HG02840 (cell line): ENCODE results near the gene MRGPRX4.
"Not testable (repeated sequence)": the region's sequence is repeated elsewhere in the genome, so short reads cannot be mapped to it uniquely, and the experiment has no call there.

Experiments used
- ATAC-seq: cut with Tn5 transposase; IDR thresholded peaks from one replicate; pipeline ENCODE4 v1.9.1; 2021; ENCODE audit warnings: mild to moderate bottlenecking, moderate library complexity, moderate number of reproducible peaks; ENCODE audit not compliant: unreplicated experiment, low FRiP score

Gene MRGPRX4

GRCh38 chr11:18172666-18173065 is at the start of gene MRGPRX4:
Gene MRGPRX4, plus strand, starts transcription at chr11:18172837. Its CDS starts 420 bp downstream, at chr11:18173257.
- ATAC-seq, result no peak

- not testable (repeated sequence) for ATAC-seq
Measured at GRCh38 chr11:18131115-18131514, 41.5 kb upstream of the MRGPRX4 start.

- ATAC-seq, result no peak
Measured at GRCh38 chr11:18132341-18132740, 40.3 kb upstream of the MRGPRX4 start, which contains the start of gene MRGPRX3. Gene MRGPRX3, plus strand, starts transcription at chr11:18132571. Its CDS starts 4,632 bp downstream, at chr11:18137203.

DNA sequence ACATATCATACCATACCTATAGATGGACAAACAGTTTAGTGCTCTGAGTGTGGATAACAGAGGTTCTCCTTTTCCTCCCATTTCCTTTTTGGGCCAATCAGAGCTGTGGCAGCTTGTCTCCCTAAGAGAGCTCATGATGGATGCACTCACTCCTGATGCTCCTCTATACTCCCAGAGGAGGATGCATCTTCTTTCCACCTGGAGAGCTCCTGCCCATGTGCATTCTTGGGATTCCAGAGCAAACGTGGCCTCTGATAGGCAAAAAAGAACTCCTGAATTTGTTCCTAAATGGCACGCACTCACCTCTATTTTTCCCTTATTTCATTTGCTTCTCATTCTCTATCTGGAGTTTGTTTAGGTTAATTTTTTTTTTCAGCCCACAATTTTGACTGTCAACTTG is 37.3 kb upstream of the MRGPRX4 start:
- ATAC-seq, result no peak

GRCh38 chr11:18137186-18137800 is 35.3 kb upstream of the MRGPRX4 start:
- ATAC-seq, result no peak

- ATAC-seq, result no peak
Measured at GRCh38 chr11:18140145-18140544, 32.5 kb upstream of the MRGPRX4 start.

GRCh38 chr11:18144243-18144642 is 28.4 kb upstream of the MRGPRX4 start:
- no peak for ATAC-seq

DNA sequence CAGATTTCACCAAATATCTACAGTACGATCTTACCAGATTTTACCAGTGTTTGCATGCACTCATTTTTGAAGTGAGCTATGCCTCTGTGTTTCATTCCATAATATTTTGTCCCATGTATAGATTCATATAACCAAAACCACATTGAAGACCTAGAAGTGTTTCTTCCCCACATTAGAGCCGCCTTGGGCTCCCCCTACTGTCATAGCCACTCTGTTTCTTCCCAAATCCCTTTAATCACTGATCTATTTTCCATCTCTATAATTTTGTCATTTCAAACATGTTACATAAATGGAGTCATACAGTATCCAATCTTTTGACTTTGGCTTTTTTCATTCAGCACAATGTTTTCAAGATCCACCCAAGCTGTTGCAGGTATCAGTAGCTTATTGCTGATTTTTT is 27.6 kb upstream of the MRGPRX4 start:
- ATAC-seq, result no peak

DNA sequence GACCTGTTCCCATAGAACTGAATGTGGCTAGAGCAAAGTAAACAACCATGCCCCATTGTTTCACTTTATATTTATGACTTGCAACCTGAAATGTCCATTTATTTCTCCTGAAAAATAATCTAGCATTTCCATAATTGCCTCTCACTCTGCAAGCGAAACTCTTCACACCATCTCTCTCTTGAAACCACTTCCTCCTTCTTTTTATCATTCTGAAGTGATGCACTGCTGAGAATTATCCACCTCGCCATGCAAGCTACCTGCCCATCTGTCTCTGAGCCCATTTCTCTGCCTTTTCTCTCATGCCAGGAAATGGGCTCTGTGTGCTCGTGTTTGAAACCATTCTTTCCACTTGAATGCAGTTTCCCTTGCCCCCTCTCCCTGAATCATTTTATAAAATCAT is 26.8 kb upstream of the MRGPRX4 start:
- no peak for ATAC-seq

DNA sequence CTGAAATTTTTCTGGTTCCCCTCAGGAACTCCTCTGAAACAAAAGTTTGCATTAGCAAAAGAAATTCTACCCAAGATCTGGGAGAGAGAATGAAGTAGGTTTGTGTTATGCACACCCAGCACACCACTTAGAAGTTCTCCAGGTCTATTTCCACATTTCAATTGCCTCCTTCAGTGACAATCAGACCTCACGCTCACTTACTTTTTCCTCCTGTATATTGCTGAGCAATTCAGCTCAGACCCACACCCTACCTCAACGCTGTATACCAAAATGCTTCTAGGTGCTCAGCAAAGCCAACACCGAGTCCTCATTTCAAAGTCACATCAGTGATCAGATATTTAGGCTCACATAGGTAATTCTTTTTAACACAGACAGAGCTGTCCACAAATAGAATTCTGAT is 21.1 kb upstream of the MRGPRX4 start:
- ATAC-seq, result no peak

GRCh38 chr11:18168372-18168771 is 4.3 kb upstream of the MRGPRX4 start:
- no peak for ATAC-seq

- no peak for ATAC-seq
Measured at GRCh38 chr11:18171377-18172000, 1.1 kb upstream of the MRGPRX4 start.

DNA sequence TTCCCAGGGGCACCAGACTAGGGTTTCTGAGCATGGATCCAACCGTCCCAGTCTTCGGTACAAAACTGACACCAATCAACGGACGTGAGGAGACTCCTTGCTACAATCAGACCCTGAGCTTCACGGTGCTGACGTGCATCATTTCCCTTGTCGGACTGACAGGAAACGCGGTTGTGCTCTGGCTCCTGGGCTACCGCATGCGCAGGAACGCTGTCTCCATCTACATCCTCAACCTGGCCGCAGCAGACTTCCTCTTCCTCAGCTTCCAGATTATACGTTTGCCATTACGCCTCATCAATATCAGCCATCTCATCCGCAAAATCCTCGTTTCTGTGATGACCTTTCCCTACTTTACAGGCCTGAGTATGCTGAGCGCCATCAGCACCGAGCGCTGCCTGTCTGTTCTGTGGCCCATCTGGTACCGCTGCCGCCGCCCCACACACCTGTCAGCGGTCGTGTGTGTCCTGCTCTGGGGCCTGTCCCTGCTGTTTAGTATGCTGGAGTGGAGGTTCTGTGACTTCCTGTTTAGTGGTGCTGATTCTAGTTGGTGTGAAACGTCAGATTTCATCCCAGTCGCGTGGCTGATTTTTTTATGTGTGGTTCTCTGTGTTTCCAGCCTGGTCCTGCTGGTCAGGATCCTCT is 709 bp downstream of the MRGPRX4 start:
- ATAC-seq, result no peak

DNA sequence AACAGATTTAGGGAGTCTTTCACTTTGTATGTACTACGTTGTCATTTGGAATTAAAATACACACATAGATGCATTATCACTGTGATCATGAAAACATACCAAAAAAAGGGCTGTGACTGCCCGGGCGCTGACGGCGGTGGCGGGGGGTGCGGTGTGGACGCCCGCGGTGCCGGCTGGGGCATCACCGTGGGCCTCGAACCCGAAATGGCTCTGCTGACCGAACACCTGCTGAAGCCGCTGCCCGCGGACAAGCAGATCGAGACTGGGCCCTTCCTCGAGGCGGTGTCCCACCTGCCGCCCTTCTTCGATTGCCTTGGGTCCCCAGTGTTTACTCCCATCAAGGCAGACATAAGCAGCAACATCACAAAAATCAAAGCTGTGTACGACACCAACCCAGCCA is 16.2 kb downstream of the MRGPRX4 start:
- ATAC-seq, result no peak

GRCh38 chr11:18189476-18190245 is 17.0 kb downstream of the MRGPRX4 start:
- ATAC-seq, result not testable (repeated sequence)

GRCh38 chr11:18191376-18191775 is 18.7 kb downstream of the MRGPRX4 start:
- no peak for ATAC-seq

GRCh38 chr11:18193010-18193409 is 20.4 kb downstream of the MRGPRX4 start:
- ATAC-seq, result no peak

GRCh38 chr11:18196532-18196931 is 23.9 kb downstream of the MRGPRX4 start:
- ATAC-seq, result no peak

- ATAC-seq, result not testable (repeated sequence)
Measured at GRCh38 chr11:18197738-18198137, 25.1 kb downstream of the MRGPRX4 start.

GRCh38 chr11:18203723-18204122 is 31.1 kb downstream of the MRGPRX4 start:
- ATAC-seq, result no peak

DNA sequence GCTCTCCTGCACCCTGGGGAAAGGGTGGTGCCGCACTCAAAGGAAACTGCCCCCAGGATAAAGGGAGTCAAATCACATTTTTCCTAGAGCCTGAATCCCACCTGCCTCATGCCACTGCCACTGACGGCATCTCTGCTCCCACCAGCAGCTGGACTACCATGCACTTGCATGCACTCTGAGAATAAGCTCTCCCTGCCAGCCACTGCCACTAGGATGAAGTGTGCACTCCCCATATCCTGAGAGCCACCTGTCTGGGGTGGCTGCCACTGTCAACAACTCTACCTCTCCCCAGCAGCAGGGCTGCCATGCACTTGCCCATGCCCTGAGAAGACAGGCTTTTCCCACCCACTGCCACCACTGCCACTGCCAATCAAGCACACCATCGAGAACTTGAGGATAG is 31.6 kb downstream of the MRGPRX4 start:
- no peak for ATAC-seq
